ENCODE results near the gene PCBD1. TPM values are rescaled to one million over a fixed set of nuclear protein-coding genes. Genes with fewer than 3 reads are reported as not detected.
"Not testable (repeated sequence)": the region's sequence is repeated elsewhere in the genome, so short reads cannot be mapped to it uniquely, and the experiment has no call there.

The PCBD1 gene
- 100 to 1,000 TPM in 3 of 4 donors, 10 to 100 TPM in 1; 45.6 to 129 (median 112) TPM for polyA plus RNA-seq (ENCODE audit: insufficient read length in 4 of 4)

- peak in 3 of 4 donors; percentile 59 to 68 (median 61) for DNase-seq (ENCODE audit: low read depth in 4 of 4, low spot score in 3 of 4)
Measured at GRCh38 chr10:70887804-70888800, at the start of gene PCBD1. Gene PCBD1, minus strand, starts transcription at chr10:70888565. Its CDS starts 32 bp downstream, at chr10:70888533.

- no peak for DNase-seq (ENCODE audit: low read depth in 4 of 4, low spot score in 3 of 4)
Measured at GRCh38 chr10:70937661-70938060, 49.3 kb upstream of the PCBD1 start.

- DNase-seq (ENCODE audit: low read depth in 4 of 4, low spot score in 3 of 4), result no peak
Measured at GRCh38 chr10:70936111-70936510, 47.7 kb upstream of the PCBD1 start.

GRCh38 chr10:70935631-70936030 is 47.3 kb upstream of the PCBD1 start:
- DNase-seq (ENCODE audit: low read depth in 4 of 4, low spot score in 3 of 4), result no peak

GRCh38 chr10:70935125-70935625 is 46.8 kb upstream of the PCBD1 start:
- DNase-seq (ENCODE audit: low read depth in 4 of 4, low spot score in 3 of 4), result no peak

- no peak for DNase-seq (ENCODE audit: low read depth in 4 of 4, low spot score in 3 of 4)
Measured at GRCh38 chr10:70934701-70935100, 46.3 kb upstream of the PCBD1 start.

GRCh38 chr10:70932392-70933196 is 44.2 kb upstream of the PCBD1 start:
- peak in 2 of 4 donors; percentile 27 to 33 for DNase-seq (ENCODE audit: low read depth in 4 of 4, low spot score in 3 of 4)

GRCh38 chr10:70931168-70931815 is 42.9 kb upstream of the PCBD1 start:
- DNase-seq (ENCODE audit: low read depth in 4 of 4, low spot score in 3 of 4), result no peak

GRCh38 chr10:70930263-70931000 is 42.1 kb upstream of the PCBD1 start:
- DNase-seq (ENCODE audit: low read depth in 4 of 4, low spot score in 3 of 4), result no peak

- DNase-seq (ENCODE audit: low read depth in 4 of 4, low spot score in 3 of 4), result no peak
Measured at GRCh38 chr10:70928140-70928539, 39.8 kb upstream of the PCBD1 start.

GRCh38 chr10:70927189-70927943 is 39.0 kb upstream of the PCBD1 start:
- DNase-seq (ENCODE audit: low read depth in 4 of 4, low spot score in 3 of 4), result peak in 2 of 4 donors; percentile 33 to 56

- no peak for DNase-seq (ENCODE audit: low read depth in 4 of 4, low spot score in 3 of 4)
Measured at GRCh38 chr10:70926226-70927000, 38.0 kb upstream of the PCBD1 start.

GRCh38 chr10:70925377-70926225 is 37.2 kb upstream of the PCBD1 start:
- DNase-seq (ENCODE audit: low read depth in 4 of 4, low spot score in 3 of 4), result no peak

- no peak for DNase-seq (ENCODE audit: low read depth in 4 of 4, low spot score in 3 of 4)
Measured at GRCh38 chr10:70923696-70924095, 35.3 kb upstream of the PCBD1 start.

- DNase-seq (ENCODE audit: low read depth in 4 of 4, low spot score in 3 of 4), result no peak
Measured at GRCh38 chr10:70921285-70921684, 32.9 kb upstream of the PCBD1 start.

GRCh38 chr10:70920519-70920918 is 32.2 kb upstream of the PCBD1 start:
- no peak for DNase-seq (ENCODE audit: low read depth in 4 of 4, low spot score in 3 of 4)

GRCh38 chr10:70919906-70920305 is 31.5 kb upstream of the PCBD1 start:
- DNase-seq (ENCODE audit: low read depth in 4 of 4, low spot score in 3 of 4), result not testable (repeated sequence)
